HG02884 (cell line): ENCODE measurements around the gene TAF3.

Experiments
- ATAC-seq: cut with Tn5 transposase; IDR thresholded peaks from one replicate; pipeline ENCODE4 v1.9.1; 2021; ENCODE audit warnings: mild to moderate bottlenecking, moderate library complexity; ENCODE audit not compliant: unreplicated experiment

TAF3 gene

DNA sequence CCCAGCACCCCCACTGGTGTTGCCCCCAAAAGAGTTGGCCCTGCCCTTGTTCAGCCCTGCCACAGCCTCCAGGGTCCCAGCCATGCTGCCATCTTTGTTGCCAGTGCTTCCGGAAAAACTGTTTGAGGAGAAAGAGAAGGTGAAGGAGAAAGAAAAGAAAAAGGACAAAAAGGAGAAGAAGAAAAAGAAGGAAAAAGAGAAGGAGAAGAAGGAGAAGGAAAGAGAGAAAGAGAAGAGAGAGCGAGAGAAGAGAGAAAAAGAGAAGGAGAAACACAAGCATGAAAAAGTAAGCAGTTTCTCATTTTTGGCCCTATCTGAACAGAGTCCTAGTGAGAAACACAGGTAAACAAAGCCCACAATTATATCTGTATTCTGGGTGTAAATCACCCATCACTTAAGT, 147.2 kb downstream of the TAF3 start:
- no peak for ATAC-seq

DNA sequence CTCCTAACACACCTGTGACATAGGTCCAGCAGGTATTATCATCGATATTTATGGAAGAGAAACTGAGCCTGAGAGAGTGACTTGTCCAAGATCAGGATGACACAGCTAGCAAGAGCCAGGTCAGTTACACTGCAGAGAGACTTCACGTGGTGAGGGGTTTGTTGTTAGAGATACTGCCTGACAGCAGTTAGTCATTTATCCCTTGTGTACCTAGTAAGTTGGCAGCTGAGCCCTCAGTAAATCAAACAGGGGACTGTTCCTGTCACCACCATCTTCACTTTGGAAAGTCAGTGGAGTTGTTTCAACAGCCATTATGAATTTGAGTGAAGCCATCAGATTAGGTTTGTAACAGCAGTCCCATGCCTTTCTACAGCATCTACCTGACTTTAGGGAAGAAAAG, 148.7 kb downstream of the TAF3 start:
- no peak for ATAC-seq

GRCh38 chr10:7968510-7969112, 150.3 kb downstream of the TAF3 start:
- ATAC-seq = no peak

GRCh38 chr10:7969623-7970022, 151.3 kb downstream of the TAF3 start:
- no peak for ATAC-seq

DNA sequence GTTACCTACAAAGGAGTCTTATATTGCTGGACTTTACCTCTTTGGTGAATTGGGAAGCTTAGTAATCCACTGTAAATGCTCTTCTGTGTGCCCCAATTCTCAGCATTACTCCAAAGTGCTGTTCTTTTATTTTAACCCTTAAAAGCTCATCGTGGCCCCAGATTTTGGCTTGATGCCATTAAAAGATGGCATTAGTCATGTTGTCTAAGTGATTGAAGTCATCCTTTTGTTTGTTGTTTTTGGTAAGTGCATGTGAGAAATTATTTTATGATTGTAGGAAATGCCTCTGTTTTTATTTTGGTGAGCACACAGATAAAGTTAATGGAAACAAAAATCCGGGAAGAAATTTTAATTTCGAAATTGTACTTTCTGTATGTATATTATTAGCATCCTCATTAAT, 153.6 kb downstream of the TAF3 start:
- ATAC-seq = no peak

- ATAC-seq = no peak
Observed at GRCh38 chr10:7972367-7972766, 154.1 kb downstream of the TAF3 start.

DNA sequence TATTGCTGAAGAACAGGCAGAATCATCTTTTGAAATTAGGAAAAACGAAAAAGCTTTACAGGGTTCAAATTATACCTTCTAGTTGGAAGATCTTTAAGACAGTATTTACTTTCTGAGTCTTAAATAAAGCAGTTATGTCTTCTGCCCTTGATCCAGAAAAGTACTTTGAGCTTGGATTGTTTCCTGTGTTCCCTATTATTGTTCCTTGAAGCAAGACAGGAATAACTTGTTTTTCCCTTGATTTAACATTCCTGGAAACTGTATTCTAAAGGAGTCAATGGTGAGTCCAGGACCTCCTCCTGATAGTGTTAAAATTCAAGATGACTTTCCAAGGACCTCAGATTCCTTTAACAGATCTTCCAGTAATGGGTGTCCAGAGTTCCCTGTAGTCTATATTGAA, 161.9 kb downstream of the TAF3 start:
- ATAC-seq = no peak

DNA sequence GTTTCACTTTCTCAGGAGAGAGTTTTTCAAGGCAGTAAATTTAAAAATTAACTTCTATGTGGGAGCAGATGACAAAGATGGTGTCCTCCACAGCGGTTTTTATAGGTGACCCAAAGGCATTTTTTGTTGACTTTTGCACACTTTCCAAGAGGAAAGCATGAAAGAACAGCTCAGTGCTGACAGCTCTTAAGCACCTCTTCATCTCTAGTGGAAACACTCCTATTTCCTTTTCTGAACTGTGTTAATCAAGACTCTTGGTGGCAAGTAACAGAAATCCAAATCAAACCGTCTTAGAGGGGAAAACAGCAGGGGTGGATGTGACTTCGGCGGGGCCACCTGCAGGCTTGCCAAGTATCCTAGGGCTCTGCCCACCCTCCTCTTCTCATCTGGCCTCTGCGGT, 164.4 kb downstream of the TAF3 start:
- ATAC-seq = no peak

GRCh38 chr10:7984325-7984724, 166.0 kb downstream of the TAF3 start:
- ATAC-seq = no peak

GRCh38 chr10:7984896-7985295, 166.6 kb downstream of the TAF3 start:
- ATAC-seq = no peak

DNA sequence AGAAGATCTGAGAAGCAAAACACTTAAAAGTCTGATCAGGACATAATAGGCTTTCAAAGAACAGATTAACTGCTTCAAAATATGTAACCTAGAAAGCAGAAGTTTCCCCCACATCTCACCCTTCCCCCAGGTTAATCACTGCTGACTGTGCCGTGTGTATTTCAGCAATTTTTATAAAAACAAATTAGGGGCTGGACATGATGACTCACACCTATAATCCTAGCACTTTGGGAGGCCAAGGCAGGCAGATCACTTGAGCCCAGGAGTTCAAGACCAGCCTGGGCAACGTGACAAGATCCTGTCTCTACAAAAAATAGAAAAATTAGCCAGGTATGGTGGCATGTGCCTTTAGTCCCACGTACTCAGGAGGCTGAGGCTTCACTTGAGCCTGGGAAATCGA, 168.5 kb downstream of the TAF3 start:
- ATAC-seq = no peak

GRCh38 chr10:7988989-7989388, 170.7 kb downstream of the TAF3 start:
- no peak for ATAC-seq

- no peak for ATAC-seq
Observed at GRCh38 chr10:7998831-7999230, 180.5 kb downstream of the TAF3 start.

GRCh38 chr10:8004469-8005000, 186.2 kb downstream of the TAF3 start:
- no peak for ATAC-seq

- ATAC-seq = peak; percentile 70
Observed at GRCh38 chr10:8006274-8006999, 188.1 kb downstream of the TAF3 start.

- no peak for ATAC-seq
Observed at GRCh38 chr10:8009031-8009430, 190.7 kb downstream of the TAF3 start.

- no peak for ATAC-seq
Observed at GRCh38 chr10:8013006-8013405, 194.7 kb downstream of the TAF3 start.

DNA sequence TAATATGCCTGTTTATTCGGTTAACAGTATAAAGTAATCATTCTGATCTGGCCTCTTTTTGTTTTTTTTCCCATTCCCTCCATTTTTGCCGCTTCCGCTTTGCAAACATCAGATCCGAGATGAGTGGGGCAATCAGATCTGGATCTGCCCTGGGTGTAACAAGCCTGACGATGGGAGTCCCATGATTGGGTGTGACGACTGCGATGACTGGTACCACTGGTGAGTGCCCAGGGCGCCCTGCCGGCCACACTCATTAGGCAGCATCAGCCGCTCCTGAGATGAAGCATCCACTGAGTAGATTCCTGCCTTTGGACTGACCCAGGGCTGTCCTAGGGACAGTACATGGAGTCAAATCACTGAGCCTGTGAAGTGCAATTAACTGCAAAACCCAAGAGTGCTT, 195.3 kb downstream of the TAF3 start:
- no peak for ATAC-seq

GRCh38 chr10:8014649-8015048, 196.3 kb downstream of the TAF3 start:
- ATAC-seq = no peak

DNA sequence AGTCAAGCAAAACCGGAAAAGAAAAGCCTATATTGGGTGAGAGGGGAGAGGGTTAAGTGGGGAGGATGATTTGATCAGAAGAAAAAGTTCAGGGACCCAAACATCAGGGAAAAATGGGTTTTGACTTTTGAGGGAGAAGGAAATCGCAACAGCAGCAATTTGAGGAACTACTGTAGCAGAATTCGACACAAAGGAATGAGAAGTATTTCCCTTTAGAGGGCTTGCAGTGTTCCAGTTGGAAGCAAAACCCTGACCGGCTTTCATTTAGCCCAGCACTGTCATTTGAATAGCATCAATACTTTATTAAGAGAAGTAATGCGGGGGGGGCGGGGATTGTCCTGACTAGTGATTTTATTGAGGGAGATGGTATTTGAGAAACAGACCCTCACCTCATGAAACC, 199.0 kb downstream of the TAF3 start:
- no peak for ATAC-seq

GRCh38 chr10:8023321-8023720, 205.0 kb downstream of the TAF3 start:
- ATAC-seq = no peak

DNA sequence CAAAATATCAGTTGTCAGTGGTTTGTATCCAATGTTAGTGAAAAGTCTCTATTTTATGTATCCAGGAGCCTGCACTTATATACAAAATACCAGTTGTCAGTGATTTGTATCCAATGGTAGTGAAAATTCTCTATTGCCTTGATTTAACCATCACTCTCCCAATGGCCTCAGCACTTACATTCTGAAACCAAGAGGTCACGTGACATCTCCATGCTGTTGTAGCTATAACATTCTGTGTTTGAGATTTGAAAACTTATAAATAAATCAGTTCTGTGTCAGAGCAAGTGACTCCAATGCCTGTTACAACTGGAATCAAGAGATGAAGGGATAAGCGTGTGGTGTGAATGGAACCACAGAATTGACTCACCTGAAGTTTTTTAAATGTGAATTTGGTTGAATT, 205.5 kb downstream of the TAF3 start:
- ATAC-seq = no peak
